GM21786 (cell line): ENCODE data around the gene HLX.

Source experiments
- ATAC-seq: cut with Tn5 transposase; IDR thresholded peaks from one replicate; pipeline ENCODE4 v1.9.1; 2021; ENCODE audit not compliant: unreplicated experiment

The HLX gene

GRCh38 chr1:220895412-220895946, 16.2 kb downstream of the HLX start:
- no peak for ATAC-seq

- no peak for ATAC-seq
These were observed 16.8 kb downstream of the HLX start for GRCh38 chr1:220896092-220896491.

- ATAC-seq = no peak
These were observed 21.6 kb downstream of the HLX start for GRCh38 chr1:220900842-220901241.

GRCh38 chr1:220901881-220902280, 22.6 kb downstream of the HLX start:
- no peak for ATAC-seq

- no peak for ATAC-seq
These were observed 23.7 kb downstream of the HLX start for GRCh38 chr1:220902916-220903315.

GRCh38 chr1:220904876-220905275, 25.6 kb downstream of the HLX start:
- ATAC-seq = no peak

- no peak for ATAC-seq
These were observed 26.7 kb downstream of the HLX start for GRCh38 chr1:220905650-220906560.

- no peak for ATAC-seq
These were observed 27.5 kb downstream of the HLX start for GRCh38 chr1:220906561-220907334.

- ATAC-seq = no peak
These were observed 29.5 kb downstream of the HLX start for GRCh38 chr1:220908757-220909156.

- ATAC-seq = no peak
These were observed 30.8 kb downstream of the HLX start for GRCh38 chr1:220910021-220910420.

GRCh38 chr1:220914283-220915116, 35.3 kb downstream of the HLX start:
- no peak for ATAC-seq

GRCh38 chr1:220915117-220915440, 35.8 kb downstream of the HLX start:
- ATAC-seq = no peak

GRCh38 chr1:220915954-220916353, 36.7 kb downstream of the HLX start:
- ATAC-seq = no peak

GRCh38 chr1:220917101-220917500, 37.9 kb downstream of the HLX start:
- ATAC-seq = no peak

- no peak for ATAC-seq
These were observed 38.4 kb downstream of the HLX start for GRCh38 chr1:220917535-220918209.

- no peak for ATAC-seq
These were observed 39.2 kb downstream of the HLX start for GRCh38 chr1:220918285-220918951.

- ATAC-seq = no peak
These were observed 41.7 kb downstream of the HLX start for GRCh38 chr1:220920967-220921366.

- no peak for ATAC-seq
These were observed 42.3 kb downstream of the HLX start for GRCh38 chr1:220921498-220921897.

GRCh38 chr1:220921971-220922635, 42.9 kb downstream of the HLX start:
- ATAC-seq = no peak
